Stimulated activated CD8-positive, alpha-beta memory T cell treated with anti-CD3 and anti-CD28 coated beads, Interleukin-12 subunit alpha, Interleukin-12 subunit beta, amount 100 ng/mL, for 4 hours (primary cell): Measurements from ENCODE around the gene CD69.
A peak's percentile ranks its signal among the peaks of the same experiment; 100 is the strongest.
"Not testable (repeated sequence)": the region's sequence is repeated elsewhere in the genome, so short reads cannot be mapped to it uniquely, and the experiment has no call there.

Source experiments
- DNase-seq: peaks from one replicate; pipeline ENCODE4 v3.0.0-alpha.2; 2020; ENCODE audit warnings: low read depth

CD69 gene

GRCh38 chr12:9718968-9719367 lies 41.7 kb downstream of the CD69 start:
- no peak for DNase-seq

DNA sequence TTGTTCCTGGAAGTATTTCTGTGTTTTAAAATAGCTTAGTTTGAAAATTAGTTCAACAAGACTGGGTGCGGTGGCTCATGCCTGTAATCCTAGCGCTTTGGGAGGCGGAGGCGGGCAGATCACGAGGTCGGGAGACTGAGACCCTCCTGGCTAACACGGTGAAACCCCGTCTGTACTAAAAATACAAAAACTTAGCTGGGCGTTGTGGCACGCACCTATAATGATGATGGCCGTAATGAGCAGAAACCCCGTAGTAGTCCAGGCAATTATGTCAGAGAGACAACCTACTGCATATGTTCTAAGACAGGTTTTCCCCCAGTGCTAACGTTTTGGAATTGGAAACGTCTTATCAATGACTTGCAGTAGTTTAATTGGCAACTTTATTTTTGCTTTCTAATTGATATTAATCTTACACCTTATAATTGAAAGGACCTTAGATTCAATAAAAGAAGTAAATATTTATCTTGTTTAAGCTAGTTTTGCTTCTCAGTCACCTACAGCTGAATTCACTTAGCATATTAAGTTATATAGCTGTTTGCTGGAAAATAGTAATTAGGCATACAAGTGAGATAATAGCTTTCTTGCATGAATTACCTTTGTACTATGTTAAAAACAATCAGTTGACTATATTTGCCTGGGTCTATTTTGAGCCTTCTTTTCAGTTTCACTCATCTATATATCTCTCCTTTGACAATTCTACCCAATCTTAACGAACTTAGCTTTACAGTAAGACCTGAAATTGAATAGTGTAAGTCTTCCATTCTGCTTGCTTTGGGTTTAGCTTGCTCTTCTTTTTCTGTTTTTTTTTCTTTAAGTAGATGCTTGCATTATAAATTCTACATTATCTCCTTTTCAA lies 43.4 kb downstream of the CD69 start:
- DNase-seq = no peak

GRCh38 chr12:9713032-9713558 lies 47.6 kb downstream of the CD69 start:
- DNase-seq = not testable (repeated sequence)

DNA sequence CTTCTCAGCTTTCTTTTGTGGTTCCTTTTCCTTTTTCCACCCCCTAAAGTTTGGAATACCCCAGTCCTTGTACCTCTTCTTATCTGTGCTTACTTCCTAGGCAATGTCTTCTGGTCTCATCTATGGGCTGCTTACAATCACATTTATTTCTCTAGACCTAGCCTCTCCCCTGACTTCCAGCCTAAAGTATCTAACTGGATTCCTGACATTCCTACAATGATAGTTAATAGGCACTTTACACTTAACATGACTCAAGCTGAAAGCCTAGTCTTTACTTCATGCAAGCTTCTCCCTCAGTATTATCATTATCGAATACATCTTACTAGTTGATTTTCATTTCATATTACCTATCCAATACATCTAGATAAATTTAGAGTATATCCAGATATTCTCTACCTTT lies 49.0 kb downstream of the CD69 start:
- DNase-seq = no peak

GRCh38 chr12:9710584-9711375 lies 49.9 kb downstream of the CD69 start:
- DNase-seq = no peak

DNA sequence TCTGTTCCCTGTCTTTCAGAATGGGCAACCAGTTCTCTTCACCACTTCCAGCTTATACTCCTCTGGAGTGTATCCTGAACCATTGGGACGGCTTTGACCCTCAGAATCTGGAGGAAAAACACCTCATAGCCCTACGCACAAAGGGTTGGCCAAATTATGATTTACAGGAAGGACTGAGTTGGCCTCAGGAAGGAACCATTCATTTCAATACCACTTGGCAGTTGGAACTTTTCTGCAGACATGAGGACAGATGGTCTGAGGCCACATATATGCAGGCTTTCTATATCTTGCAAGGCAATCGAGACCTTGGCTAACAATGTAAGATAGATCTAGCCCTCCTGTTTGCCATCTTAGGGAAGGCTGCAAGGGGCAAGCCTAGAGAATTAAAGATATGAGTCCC lies 51.8 kb downstream of the CD69 start:
- no peak for DNase-seq

DNA sequence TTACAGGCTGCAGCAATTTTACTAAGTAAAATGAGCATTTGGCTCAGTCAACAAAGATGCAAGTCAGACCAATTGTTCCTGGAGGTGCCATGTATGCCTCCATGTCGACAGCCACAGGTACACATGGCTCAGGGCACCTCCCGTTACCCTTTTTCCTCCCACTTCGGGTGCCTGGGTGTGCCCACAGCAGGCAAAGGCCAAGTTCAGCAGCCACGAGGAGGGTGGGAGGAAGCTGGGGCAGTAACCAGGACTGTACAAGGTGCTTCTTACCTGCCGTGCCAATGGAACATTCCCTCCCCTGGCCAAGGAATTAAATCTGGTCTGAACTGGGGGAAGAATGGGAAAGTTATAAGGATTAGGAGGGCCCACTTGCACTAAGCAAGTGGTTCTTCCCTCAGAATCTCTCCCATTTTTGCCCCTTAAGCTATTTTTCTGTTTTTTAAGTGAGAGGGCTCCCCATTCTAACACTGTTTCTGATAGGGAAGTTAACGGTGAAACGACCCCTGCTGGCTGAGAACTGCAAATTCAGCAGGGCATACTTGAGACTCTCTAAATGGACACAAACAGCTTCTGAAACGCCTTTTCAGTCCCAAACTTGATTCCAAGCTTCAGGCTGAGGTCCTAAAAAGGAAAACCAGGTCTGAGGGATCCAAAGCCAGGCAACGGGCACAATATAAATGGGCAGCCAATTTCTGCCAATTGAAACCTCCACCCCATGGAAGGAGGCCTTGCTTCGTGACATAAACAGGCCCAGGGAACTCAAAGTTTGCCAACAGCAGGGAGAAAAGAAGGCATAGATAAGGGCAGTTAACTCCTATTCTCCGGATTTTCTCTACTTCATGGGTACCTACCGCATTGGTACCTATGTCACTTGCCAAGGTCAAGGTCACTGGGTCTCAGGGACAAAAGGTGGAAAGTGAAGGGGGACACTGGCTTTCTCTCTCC lies 52.6 kb downstream of the CD69 start:
- DNase-seq = peak; percentile 41

DNA sequence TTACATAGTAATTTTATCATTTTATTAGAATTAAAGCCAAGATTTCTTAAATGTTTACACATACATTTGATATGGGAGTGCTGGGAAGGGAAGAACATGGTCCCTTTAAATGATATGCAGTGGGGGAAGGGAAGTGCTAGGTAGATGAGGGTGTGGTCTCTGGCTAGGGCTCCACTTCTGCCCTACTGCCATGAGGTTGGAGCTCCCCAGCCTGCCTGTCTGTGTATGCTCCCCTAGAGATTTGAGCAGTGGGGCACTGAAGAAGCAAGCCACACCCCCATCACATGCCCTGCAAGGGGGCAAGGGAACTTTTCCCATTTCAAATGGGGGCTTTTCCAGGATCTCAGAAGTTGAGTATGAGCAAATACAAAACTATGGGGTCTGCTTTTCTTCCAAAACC lies 53.3 kb downstream of the CD69 start:
- DNase-seq = no peak

DNA sequence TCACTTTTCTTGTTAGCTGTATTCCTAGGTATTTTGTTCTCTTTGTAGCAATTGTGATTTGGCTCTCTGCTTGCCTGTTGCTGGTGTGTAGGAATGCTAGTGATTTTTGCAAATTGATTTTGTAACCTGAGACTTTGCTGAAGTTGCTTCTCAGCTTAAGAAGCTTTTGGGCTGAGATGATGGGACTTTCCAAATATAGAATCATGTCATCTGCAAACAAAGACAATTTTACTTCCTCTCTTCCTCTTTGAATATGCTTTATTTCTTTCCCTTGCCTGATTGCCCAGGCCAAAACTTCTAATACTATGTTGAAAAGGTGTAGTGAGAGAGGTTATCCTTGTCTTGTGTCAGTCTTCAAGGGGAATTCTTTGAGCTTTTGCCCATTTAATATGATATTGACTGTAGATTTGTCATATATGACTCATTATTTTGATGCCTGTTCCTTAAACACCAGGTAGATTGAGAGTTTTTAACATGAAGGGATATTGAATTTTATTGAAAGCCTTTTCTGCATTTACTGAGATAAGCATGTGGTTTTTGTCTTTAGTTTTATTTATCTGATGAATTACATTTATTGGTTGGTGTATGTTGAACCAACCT lies 54.5 kb downstream of the CD69 start:
- DNase-seq = no peak

- not testable (repeated sequence) for DNase-seq
Observed at GRCh38 chr12:9704561-9704960, 56.1 kb downstream of the CD69 start.
